GM21529 (cell line): ENCODE data around the gene ASPN.

Experiments used
- ATAC-seq: cut with Tn5 transposase; IDR thresholded peaks from one replicate; pipeline ENCODE4 v1.9.1; 2021; ENCODE audit not compliant: unreplicated experiment

Gene ASPN

GRCh38 chr9:92506184-92506857, 24.0 kb upstream of the ASPN start:
- ATAC-seq = no peak

- no peak for ATAC-seq
Measured at GRCh38 chr9:92504881-92505280, 22.6 kb upstream of the ASPN start.

GRCh38 chr9:92503156-92503555, 20.9 kb upstream of the ASPN start:
- no peak for ATAC-seq

GRCh38 chr9:92501671-92502393, 19.5 kb upstream of the ASPN start:
- no peak for ATAC-seq

- no peak for ATAC-seq
Measured at GRCh38 chr9:92500725-92501124, 18.4 kb upstream of the ASPN start.

- no peak for ATAC-seq
Measured at GRCh38 chr9:92499701-92500100, 17.4 kb upstream of the ASPN start.

GRCh38 chr9:92496396-92497176, 14.3 kb upstream of the ASPN start:
- no peak for ATAC-seq

- ATAC-seq = no peak
Measured at GRCh38 chr9:92494856-92495255, 12.6 kb upstream of the ASPN start.

GRCh38 chr9:92493749-92494387, 11.6 kb upstream of the ASPN start:
- no peak for ATAC-seq

GRCh38 chr9:92492781-92493401, 10.6 kb upstream of the ASPN start:
- ATAC-seq = no peak

GRCh38 chr9:92488681-92489550, 6.6 kb upstream of the ASPN start:
- ATAC-seq = no peak

- no peak for ATAC-seq
Measured at GRCh38 chr9:92486371-92486770, 4.1 kb upstream of the ASPN start.

- no peak for ATAC-seq
Measured at GRCh38 chr9:92484563-92484962, 2.3 kb upstream of the ASPN start.

- no peak for ATAC-seq
Measured at GRCh38 chr9:92483627-92484545, 1.6 kb upstream of the ASPN start.

GRCh38 chr9:92482805-92483204, 499 bp upstream of the ASPN start:
- ATAC-seq = no peak

GRCh38 chr9:92480986-92481633, 1.2 kb downstream of the ASPN start:
- peak; percentile 69 for ATAC-seq

- ATAC-seq = no peak
Measured at GRCh38 chr9:92480291-92480771, 2.0 kb downstream of the ASPN start.

GRCh38 chr9:92479346-92479745, 3.0 kb downstream of the ASPN start:
- no peak for ATAC-seq
